GM23248 (cell line): ENCODE measurements around the gene GGT7.
"Not testable (repeated sequence)": the region's sequence is repeated elsewhere in the genome, so short reads cannot be mapped to it uniquely, and the experiment has no call there.

Experiments used
- EZH2 ChIP-seq: fragments of 200-600 bp; sonication (generic); IDR thresholded peaks from 2 replicates; pipeline ENCODE4 v1.6.1; 2018; ENCODE audit warnings: antibody characterized with exemption, mild to moderate bottlenecking; ENCODE audit not compliant: insufficient read depth, poor library complexity, severe bottlenecking
- EZH2phosphoT487 ChIP-seq: fragments of 200-600 bp; sonication (generic); IDR thresholded peaks from 2 replicates; pipeline ENCODE4 v1.6.1; 2018; ENCODE audit warnings: antibody characterized with exemption, moderate library complexity, mild to moderate bottlenecking, low read depth; ENCODE audit not compliant: insufficient read depth

DNA sequence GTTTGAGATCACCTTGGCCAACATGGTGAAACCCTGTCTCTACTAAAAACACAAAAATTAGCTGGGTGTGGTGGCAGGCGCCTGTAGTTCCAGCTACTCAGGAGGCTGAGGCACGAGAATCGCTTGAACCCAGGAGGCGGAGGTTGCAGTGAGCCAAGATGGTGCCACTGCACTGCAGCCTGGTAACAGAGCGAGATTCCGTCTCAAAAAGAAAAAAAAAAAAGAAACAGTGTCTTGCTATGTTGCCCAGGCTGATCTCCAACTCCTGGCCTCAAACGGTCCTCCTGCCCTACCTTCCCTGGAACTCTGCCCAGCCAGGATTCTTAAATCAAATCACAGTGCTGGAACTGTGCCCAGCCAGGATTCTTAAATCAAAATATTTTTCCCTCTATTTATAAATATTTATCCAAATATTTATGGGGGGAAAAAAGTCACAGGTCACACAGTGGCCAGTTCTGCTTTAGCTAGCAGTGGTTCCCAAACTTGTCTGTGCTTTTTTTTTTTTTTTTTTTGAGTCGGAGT lies 64.7 kb downstream of the GGT7 start:
- TF ChIP-seq EZH2phosphoT487, EZH2: not testable (repeated sequence)
